ENCODE results near the gene PHKB. TPM values are rescaled to one million over a fixed set of nuclear protein-coding genes. Genes with fewer than 3 reads are reported as not detected.

PHKB gene
- total and polyA plus RNA-seq, 2 of the 8 experiments (the other 6 are each of a cell fraction or from before 2014, with no cell fraction given) = 18.6 to 38.3 TPM

GRCh38 chr16:47568351-47568750, 107.2 kb downstream of the PHKB start:
- TF ChIP-seq MAFK (IDR thresholded peaks at IDR 0.05; ENCODE audit: low read depth, low read length) = no peak
- H3K4me2 ChIP-seq (ENCODE audit: insufficient read depth in 1 of 2, low read depth in 2 of 2, low read length in 2 of 2) = no peak overlapping the region
- H3K9me3 ChIP-seq (ENCODE audit: insufficient read depth in 2 of 2, low read depth in 1 of 2, low read length in 1 of 2) = no peaks in the 10 kb centered on the region
- H3K23me2 ChIP-seq (ENCODE audit: low read depth, low read length) = no peaks in the 10 kb centered on the region
- 86% methylated on average over 1 of the region's 1 CpG; no CpG with 5 or more reads in 1 of the 2 experiments for WGBS, 2 experiments (ENCODE audit: extremely low coverage in 1 of 2, insufficient coverage in 1 of 2, insufficient read length in 1 of 2, insufficient replicate concordance in 2 of 2, low coverage in 1 of 2, low lambda C conversion rate in 2 of 2, missing lambda C conversion rate in 1 of 2)
- no peak overlapping the region for H4K8ac ChIP-seq (ENCODE audit: extremely low read depth, insufficient read depth, low read length)
- H2AK5ac ChIP-seq (ENCODE audit: low read depth, low read length) = no peak overlapping the region
- H3K79me2 ChIP-seq (ENCODE audit: control insufficient read depth in 1 of 2, insufficient read depth in 2 of 2, low read length in 2 of 2) = no peaks in the 10 kb centered on the region
- no peaks in the 10 kb centered on the region for H3K4me1 ChIP-seq (replicated peaks in 1 of 4; ENCODE audit: control insufficient read depth in 3 of 4, insufficient read depth in 4 of 4, low read length in 3 of 4)
- no peak overlapping the region for H2BK12ac ChIP-seq (ENCODE audit: low read depth, low read length)
- FAIRE-seq (no peak), DNase-seq (ENCODE audit: low read depth in 1 of 2, low spot score in 2 of 2) (no peak)
- H3K4me3 ChIP-seq (ENCODE audit: extremely low read depth in 1 of 4, insufficient read depth in 2 of 4, low read depth in 3 of 4, low read length in 4 of 4) = no peak overlapping the region
- no peak overlapping the region for H3K9ac ChIP-seq (replicated peaks in 1 of 4; ENCODE audit: extremely low read depth in 1 of 4, low read depth in 3 of 4, low read length in 3 of 4)
- no peaks in the 10 kb centered on the region for H3K79me1 ChIP-seq (ENCODE audit: low read depth, low read length)
- H2BK120ac ChIP-seq (replicated peaks; ENCODE audit: low read depth, low read length) = no peak overlapping the region
- H3K56ac ChIP-seq (replicated peaks; ENCODE audit: insufficient read length, low read depth, low read length) = no peak overlapping the region
- H3K27me3 ChIP-seq (replicated peaks in 1 of 4; ENCODE audit: control insufficient read depth in 3 of 4, extremely low read depth in 1 of 4, insufficient read depth in 3 of 4, low read length in 3 of 4) = no peaks in the 10 kb centered on the region
- H2BK5ac ChIP-seq (ENCODE audit: low read depth, low read length) = no peak overlapping the region
- ChIA-PET POLR2A (ENCODE audit: partially characterized antibody) (no interaction called here), CTCF (ENCODE audit: partially characterized antibody) (no interaction called here)
- no peaks in the 10 kb centered on the region for H3K36me3 ChIP-seq (ENCODE audit: control insufficient read depth in 2 of 4, insufficient read depth in 4 of 4, low read length in 3 of 4)
- H3K18ac ChIP-seq (ENCODE audit: extremely low read depth, low read length) = no peak overlapping the region
- no peak overlapping the region for H3K23ac ChIP-seq (ENCODE audit: insufficient read length)
- no peak overlapping the region for H2BK20ac ChIP-seq (ENCODE audit: low read length)
- H2AFZ ChIP-seq (ENCODE audit: low read length) = no peak overlapping the region
- H4K5ac ChIP-seq (ENCODE audit: insufficient read length, low read depth, low read length) = no peak overlapping the region
- no peak overlapping the region for H3K14ac ChIP-seq (ENCODE audit: insufficient read length)
- no peaks in the 10 kb centered on the region for H4K20me1 ChIP-seq (replicated peaks in 1 of 2; ENCODE audit: control insufficient read depth in 1 of 2, insufficient read depth in 2 of 2, low read length in 2 of 2)
- H3K27ac ChIP-seq (ENCODE audit: low read depth, low read length) = no peak overlapping the region
- H2BK15ac ChIP-seq (ENCODE audit: low read length) = no peak overlapping the region
- no peak overlapping the region for H3K4ac ChIP-seq (replicated peaks; ENCODE audit: insufficient read length, low read depth, low read length)
- H4K91ac ChIP-seq (replicated peaks; ENCODE audit: insufficient read length, low read length) = no peak overlapping the region

Measured in H1 (cell line).